ENCODE measurements around the gene ECSIT.

Gene ECSIT

GRCh38 chr19:11504502-11505031 is 24.4 kb downstream of the ECSIT start:
- H2BK15ac ChIP-seq (ENCODE audit: low read depth, poor library complexity, severe bottlenecking), result no peak overlapping the region
- peaks cover 25% of the 10 kb centered on the region for H3K79me1 ChIP-seq (replicated peaks; ENCODE audit: low read length, poor library complexity, severe bottlenecking)
- H3K4ac ChIP-seq (ENCODE audit: low read depth in 1 of 2, low read length in 2 of 2), result no peak overlapping the region
- H2BK12ac ChIP-seq (ENCODE audit: low read length in 2 of 2), result no peak overlapping the region
- H3K9ac ChIP-seq (ENCODE audit: low read length), result peak overlapping the region; percentile 92
- H2BK120ac ChIP-seq (ENCODE audit: low read depth, low read length), result no peak overlapping the region
- H3K14ac ChIP-seq (ENCODE audit: low read length in 2 of 2), result no peak overlapping the region
- no peak overlapping the region for H4K91ac ChIP-seq (ENCODE audit: low read length)
- H3K27me3 ChIP-seq (ENCODE audit: control insufficient read depth in 1 of 2, insufficient read depth in 1 of 2, low read length in 2 of 2), result no peaks in the 10 kb centered on the region
- H2BK5ac ChIP-seq (ENCODE audit: low read depth, low read length, poor library complexity, severe bottlenecking), result no peak overlapping the region
- H3K36me3 ChIP-seq (ENCODE audit: control insufficient read depth in 1 of 2, insufficient read depth in 2 of 2, low read depth in 1 of 2, low read length in 2 of 2), result peaks cover 0 to 18% of the 10 kb centered on the region in 2 experiments
- 76% methylated on average over 7 of the region's 7 CpGs for WGBS
- H3K23ac ChIP-seq (ENCODE audit: low read length in 2 of 2), result no peak overlapping the region
- H4K8ac ChIP-seq (ENCODE audit: low read length), result peak overlapping the region; percentile 74
- H3K9me3 ChIP-seq (ENCODE audit: control insufficient read depth, low read length), result no peaks in the 10 kb centered on the region
- peak overlapping the region in 1 of 2 experiments; percentile 37 for H3K18ac ChIP-seq (ENCODE audit: low read depth in 1 of 2, low read length in 2 of 2)
- H2AK5ac ChIP-seq (ENCODE audit: low read length, severe bottlenecking), result peak overlapping the region; percentile 67
- DNase-seq, result no peak
- H2AFZ ChIP-seq (ENCODE audit: low read depth, low read length), result peak overlapping the region; percentile 77
- peaks cover 9% of the 10 kb centered on the region for H3K4me1 ChIP-seq (ENCODE audit: control insufficient read depth, insufficient read depth, low read depth, low read length)
- peak overlapping the region; percentile 56 to 78 for H3K4me3 ChIP-seq (ENCODE audit: insufficient read depth in 1 of 2, low read depth in 1 of 2, low read length in 2 of 2)
- H3K4me2 ChIP-seq (ENCODE audit: low read length, poor library complexity, severe bottlenecking), result peak overlapping the region; percentile 95
- H3K27ac ChIP-seq (ENCODE audit: low read length, poor library complexity, severe bottlenecking), result peak overlapping the region; percentile 56

GRCh38 chr19:11499890-11500420 is 29.0 kb downstream of the ECSIT start:
- H3K23ac ChIP-seq (ENCODE audit: low read length in 2 of 2), result no peak overlapping the region
- peaks cover 10% of the 10 kb centered on the region for H3K4me1 ChIP-seq (ENCODE audit: control insufficient read depth, insufficient read depth, low read depth, low read length)
- no peak overlapping the region for H2BK12ac ChIP-seq (ENCODE audit: low read length in 2 of 2)
- no peaks in the 10 kb centered on the region for H3K9me3 ChIP-seq (ENCODE audit: control insufficient read depth, low read length)
- no peaks in the 10 kb centered on the region for H3K27me3 ChIP-seq (ENCODE audit: control insufficient read depth in 1 of 2, insufficient read depth in 1 of 2, low read length in 2 of 2)
- H3K4me2 ChIP-seq (ENCODE audit: low read length, poor library complexity, severe bottlenecking), result no peak overlapping the region
- no peak overlapping the region for H2BK5ac ChIP-seq (ENCODE audit: low read depth, low read length, poor library complexity, severe bottlenecking)
- H4K8ac ChIP-seq (ENCODE audit: low read length), result no peak overlapping the region
- no peak overlapping the region for H3K9ac ChIP-seq (ENCODE audit: low read length)
- H3K4me3 ChIP-seq (ENCODE audit: insufficient read depth in 1 of 2, low read depth in 1 of 2, low read length in 2 of 2), result no peak overlapping the region
- no peak overlapping the region for H2AFZ ChIP-seq (ENCODE audit: low read depth, low read length)
- no peak overlapping the region for H2BK15ac ChIP-seq (ENCODE audit: low read depth, poor library complexity, severe bottlenecking)
- no peak overlapping the region for H3K27ac ChIP-seq (ENCODE audit: low read length, poor library complexity, severe bottlenecking)
- peaks cover 32% of the 10 kb centered on the region for H3K79me1 ChIP-seq (replicated peaks; ENCODE audit: low read length, poor library complexity, severe bottlenecking)
- H2AK5ac ChIP-seq (ENCODE audit: low read length, severe bottlenecking), result no peak overlapping the region
- no peak overlapping the region for H4K91ac ChIP-seq (ENCODE audit: low read length)
- WGBS, result 88% methylated on average over 7 of the region's 7 CpGs
- no peak overlapping the region for H3K4ac ChIP-seq (ENCODE audit: low read depth in 1 of 2, low read length in 2 of 2)
- no peak overlapping the region for H2BK120ac ChIP-seq (ENCODE audit: low read depth, low read length)
- no peak for DNase-seq
- H3K36me3 ChIP-seq (ENCODE audit: control insufficient read depth in 1 of 2, insufficient read depth in 2 of 2, low read depth in 1 of 2, low read length in 2 of 2), result peaks cover 9 to 42% of the 10 kb centered on the region in 2 experiments
- no peak overlapping the region for H3K18ac ChIP-seq (ENCODE audit: low read depth in 1 of 2, low read length in 2 of 2)
- H3K14ac ChIP-seq (ENCODE audit: low read length in 2 of 2), result no peak overlapping the region

DNA sequence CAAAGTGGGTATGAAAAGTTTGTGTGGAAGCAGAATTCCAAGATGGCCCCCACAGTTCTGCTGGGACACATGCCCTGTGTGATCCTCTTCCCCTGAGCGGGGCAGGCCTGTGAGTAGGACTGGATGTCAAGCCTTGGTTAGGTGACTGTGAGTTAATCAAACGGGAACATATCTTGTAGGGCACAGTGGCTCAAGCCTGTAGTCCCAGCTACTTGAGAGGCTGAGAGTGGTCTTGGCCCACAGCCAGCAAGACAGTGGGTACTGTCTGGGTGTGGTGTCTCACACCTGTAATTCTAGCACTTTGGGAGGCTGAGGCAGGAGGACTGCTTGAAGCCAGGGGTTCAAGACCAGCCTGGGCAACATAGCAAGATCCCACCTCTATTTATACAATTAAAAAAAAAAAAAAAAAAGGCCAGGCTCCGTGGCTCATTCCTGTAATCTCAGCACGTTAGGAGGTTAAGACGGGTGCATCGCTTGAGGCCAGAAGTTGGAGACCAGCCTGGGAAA is 29.7 kb downstream of the ECSIT start:
- 96% methylated on average over 2 of the region's 6 CpGs for WGBS
- Histone ChIP-seq H2AFZ (ENCODE audit: low read depth, low read length) (no peak overlapping the region), H3K4ac (ENCODE audit: low read depth in 1 of 2, low read length in 2 of 2) (no peak overlapping the region), H4K8ac (ENCODE audit: low read length) (no peak overlapping the region), H3K79me1 (replicated peaks; ENCODE audit: low read length, poor library complexity, severe bottlenecking) (peaks cover 30% of the 10 kb centered on the region), H3K4me1 (ENCODE audit: control insufficient read depth, insufficient read depth, low read depth, low read length) (peaks cover 5% of the 10 kb centered on the region), H3K14ac (ENCODE audit: low read length in 2 of 2) (no peak overlapping the region), H3K4me2 (ENCODE audit: low read length, poor library complexity, severe bottlenecking) (no peak overlapping the region), H2BK15ac (ENCODE audit: low read depth, poor library complexity, severe bottlenecking) (no peak overlapping the region), H3K9ac (ENCODE audit: low read length) (no peak overlapping the region), H2AK5ac (ENCODE audit: low read length, severe bottlenecking) (no peak overlapping the region), H2BK120ac (ENCODE audit: low read depth, low read length) (no peak overlapping the region), H4K91ac (ENCODE audit: low read length) (no peak overlapping the region), H2BK5ac (ENCODE audit: low read depth, low read length, poor library complexity, severe bottlenecking) (no peak overlapping the region), H3K36me3 (ENCODE audit: control insufficient read depth in 1 of 2, insufficient read depth in 2 of 2, low read depth in 1 of 2, low read length in 2 of 2) (peaks cover 11 to 49% of the 10 kb centered on the region in 2 experiments), H3K27me3 (ENCODE audit: control insufficient read depth in 1 of 2, insufficient read depth in 1 of 2, low read length in 2 of 2) (no peaks in the 10 kb centered on the region), H3K23ac (ENCODE audit: low read length in 2 of 2) (no peak overlapping the region), H3K4me3 (ENCODE audit: insufficient read depth in 1 of 2, low read depth in 1 of 2, low read length in 2 of 2) (no peak overlapping the region), H2BK12ac (ENCODE audit: low read length in 2 of 2) (no peak overlapping the region), H3K18ac (ENCODE audit: low read depth in 1 of 2, low read length in 2 of 2) (no peak overlapping the region), H3K9me3 (ENCODE audit: control insufficient read depth, low read length) (no peaks in the 10 kb centered on the region), H3K27ac (ENCODE audit: low read length, poor library complexity, severe bottlenecking) (no peak overlapping the region)
- DNase-seq, result no peak

- H3K27ac ChIP-seq (ENCODE audit: low read length, poor library complexity, severe bottlenecking), result no peak overlapping the region
- H2BK5ac ChIP-seq (ENCODE audit: low read depth, low read length, poor library complexity, severe bottlenecking), result no peak overlapping the region
- peak; percentile 84 for DNase-seq
- H2BK12ac ChIP-seq (ENCODE audit: low read length in 2 of 2), result no peak overlapping the region
- H2BK15ac ChIP-seq (ENCODE audit: low read depth, poor library complexity, severe bottlenecking), result no peak overlapping the region
- H2AFZ ChIP-seq (ENCODE audit: low read depth, low read length), result no peak overlapping the region
- no peak overlapping the region for H3K4me3 ChIP-seq (ENCODE audit: insufficient read depth in 1 of 2, low read depth in 1 of 2, low read length in 2 of 2)
- H3K36me3 ChIP-seq (ENCODE audit: control insufficient read depth in 1 of 2, insufficient read depth in 2 of 2, low read depth in 1 of 2, low read length in 2 of 2), result peaks cover 11 to 61% of the 10 kb centered on the region in 2 experiments
- H3K9ac ChIP-seq (ENCODE audit: low read length), result no peak overlapping the region
- 58% methylated on average over 15 of the region's 17 CpGs for WGBS
- peak overlapping the region in 1 of 2 experiments; percentile 76 for H3K14ac ChIP-seq (ENCODE audit: low read length in 2 of 2)
- H3K4me1 ChIP-seq (ENCODE audit: control insufficient read depth, insufficient read depth, low read depth, low read length), result peaks cover 5% of the 10 kb centered on the region
- H3K4ac ChIP-seq (ENCODE audit: low read depth in 1 of 2, low read length in 2 of 2), result no peak overlapping the region
- no peak overlapping the region for H4K8ac ChIP-seq (ENCODE audit: low read length)
- no peak overlapping the region for H3K4me2 ChIP-seq (ENCODE audit: low read length, poor library complexity, severe bottlenecking)
- H3K79me1 ChIP-seq (replicated peaks; ENCODE audit: low read length, poor library complexity, severe bottlenecking), result peaks cover 21% of the 10 kb centered on the region
- no peaks in the 10 kb centered on the region for H3K9me3 ChIP-seq (ENCODE audit: control insufficient read depth, low read length)
- H4K91ac ChIP-seq (ENCODE audit: low read length), result no peak overlapping the region
- H2AK5ac ChIP-seq (ENCODE audit: low read length, severe bottlenecking), result no peak overlapping the region
- no peak overlapping the region for H3K18ac ChIP-seq (ENCODE audit: low read depth in 1 of 2, low read length in 2 of 2)
- H3K23ac ChIP-seq (ENCODE audit: low read length in 2 of 2), result no peak overlapping the region
- H2BK120ac ChIP-seq (ENCODE audit: low read depth, low read length), result no peak overlapping the region
- H3K27me3 ChIP-seq (ENCODE audit: control insufficient read depth in 1 of 2, insufficient read depth in 1 of 2, low read length in 2 of 2), result no peaks in the 10 kb centered on the region
Observed at GRCh38 chr19:11496391-11497163, 32.4 kb downstream of the ECSIT start.

All from mesenchymal stem cell (in vitro differentiated cells and primary cell).